DMS79 treated with DMSO at 0.1 percent for 48 hours (cell line): Measurements from ENCODE around the gene CHD2.

ENCODE experiments used
- DNase-seq: peaks from one replicate; lab custom pipeline; 2025; lab: John Stamatoyannopoulos, UW

CHD2 gene

GRCh38 chr15:92932946-92933649 lies 33.0 kb downstream of the CHD2 start:
- DNase-seq, result no peak

- DNase-seq, result no peak
Observed at GRCh38 chr15:92933831-92934230, 33.7 kb downstream of the CHD2 start.

GRCh38 chr15:92934716-92935115 lies 34.6 kb downstream of the CHD2 start:
- DNase-seq, result no peak

GRCh38 chr15:92936138-92936537 lies 36.0 kb downstream of the CHD2 start:
- no peak for DNase-seq

GRCh38 chr15:92936693-92937092 lies 36.6 kb downstream of the CHD2 start:
- DNase-seq, result no peak

GRCh38 chr15:92937901-92938300 lies 37.8 kb downstream of the CHD2 start:
- no peak for DNase-seq

- no peak for DNase-seq
Observed at GRCh38 chr15:92938387-92938786, 38.3 kb downstream of the CHD2 start.

- DNase-seq, result no peak
Observed at GRCh38 chr15:92941668-92942067, 41.5 kb downstream of the CHD2 start.

GRCh38 chr15:92942706-92943105 lies 42.6 kb downstream of the CHD2 start:
- no peak for DNase-seq

GRCh38 chr15:92943581-92943980 lies 43.5 kb downstream of the CHD2 start:
- DNase-seq, result no peak

- no peak for DNase-seq
Observed at GRCh38 chr15:92944946-92945521, 44.9 kb downstream of the CHD2 start.

- DNase-seq, result no peak
Observed at GRCh38 chr15:92947071-92947730, 47.1 kb downstream of the CHD2 start.

- no peak for DNase-seq
Observed at GRCh38 chr15:92949604-92950249, 49.6 kb downstream of the CHD2 start.

- no peak for DNase-seq
Observed at GRCh38 chr15:92951800-92952457, 51.8 kb downstream of the CHD2 start.

- no peak for DNase-seq
Observed at GRCh38 chr15:92952458-92952850, 52.3 kb downstream of the CHD2 start.

GRCh38 chr15:92953566-92953965 lies 53.4 kb downstream of the CHD2 start:
- no peak for DNase-seq

GRCh38 chr15:92954002-92954401 lies 53.9 kb downstream of the CHD2 start:
- DNase-seq, result no peak

GRCh38 chr15:92954578-92954977 lies 54.5 kb downstream of the CHD2 start:
- DNase-seq, result no peak

GRCh38 chr15:92955706-92956105 lies 55.6 kb downstream of the CHD2 start:
- DNase-seq, result no peak

- DNase-seq, result no peak
Observed at GRCh38 chr15:92958105-92958504, 58.0 kb downstream of the CHD2 start.

- DNase-seq, result no peak
Observed at GRCh38 chr15:92959219-92959618, 59.1 kb downstream of the CHD2 start.

- no peak for DNase-seq
Observed at GRCh38 chr15:92960996-92961681, 61.0 kb downstream of the CHD2 start.
